H1 (cell line): ENCODE measurements around the gene SLC35G4. TPM values are rescaled to one million over a fixed set of nuclear protein-coding genes. Genes with fewer than 3 reads are reported as not detected.

Source experiments
- CTCF ChIP-seq, 3 experiments: IDR thresholded peaks; 1 replicate in 2 of 3; 2 replicates in 1 of 3; pipeline versions ENCODE4 v1.5.1 to v1.6.1; 2011; ENCODE audit warnings: low read length in 3 of 3, mild to moderate bottlenecking in 3 of 3, inconsistent platforms in 2 of 3, low read depth in 1 of 3, moderate library complexity in 1 of 3; ENCODE audit not compliant: insufficient read depth in 1 of 3; ENCODE audit errors: control extremely low read depth in 1 of 3
- SIX5 ChIP-seq: IDR thresholded peaks from 2 replicates; pipeline ENCODE4 v1.6.1; 2011; ENCODE audit warnings: mild to moderate bottlenecking, low read depth, low read length
- TBP ChIP-seq: IDR thresholded peaks from 2 replicates; pipeline ENCODE4 v1.6.1; 2011; ENCODE audit warnings: low read depth, low read length, improper control_type of control experiment
- polyA plus RNA-seq, 7 experiments: library from polyadenylated mRNA; depleted of rRNA in 3 of 7; stranded (reverse) in 5 of 7; unstranded in 2 of 7; fragments of >200 nt in 5 of 7; fragments of 200-250 nt in 2 of 7; gene quantifications; 1 replicate in 5 of 7; 2 replicates in 1 of 7; 4 replicates in 1 of 7; pipeline versions ENCODE4 v1.2.1 to v1.2.3, GENCODE V29; 2011 to 2013; ENCODE audit warnings: missing spikeins in 2 of 7, mixed read lengths in 2 of 7
- total RNA-seq: library from RNA; stranded (reverse); fragmentation: NEBNext Ultra II Directional; extraction: Animal tissue kit (Norgen Biotek cat#: 25700); gene quantifications from 2 replicates; pipeline ENCODE4 v1.2.1, GENCODE V29; 2021

SLC35G4 gene
- total and polyA plus RNA-seq, 2 of the 8 experiments (the other 6 are each of a cell fraction or from before 2014, with no cell fraction given), result not detected

- TF ChIP-seq CTCF (IDR thresholded peaks at IDR 0.05; ENCODE audit: control extremely low read depth in 1 of 3, insufficient read depth in 1 of 3, low read depth in 1 of 3, low read length in 3 of 3) (no peak), TBP (no peak), SIX5 (no peak)
Observed at GRCh38 chr18:11574545-11574944, 34.9 kb upstream of the SLC35G4 start (continued).
